HCT116 (cell line): ENCODE measurements around the gene DMD. TPM values are rescaled to one million over a fixed set of nuclear protein-coding genes. Genes with fewer than 3 reads are reported as not detected.

Experiments used
- ATAC-seq: fragments of 200-7000 bp; cut with Tn5 transposase; 2 replicates; pipeline ENCODE4 v1.9.1; 2020; ENCODE audit warnings: mild to moderate bottlenecking, moderate library complexity
- BruUV-seq: library from RNA; stranded (reverse); fragments of 400-500 nt; replicated peaks from 2 replicates; lab custom pipeline; 2021; lab: Mats Ljungman, UMichigan
- CTCF ChIA-PET: fragments of 300-600 bp; sonication (Branson Sonifier 250); formaldehyde crosslinking; loops from one replicate; lab custom pipeline; 2021; ENCODE audit warnings: antibody characterized with exemption; lab: Charles Lee
- POLR2A ChIA-PET: fragments of 300-600, 350-600 bp; sonication (Branson Sonifier 250); formaldehyde crosslinking; loops from one replicate; lab custom pipeline; 2021; ENCODE audit warnings: antibody characterized with exemption; lab: Charles Lee
- RAD21 ChIA-PET, 2 experiments: fragments of 300-600 bp; sonication (Branson Sonifier 250); formaldehyde crosslinking; loops; one replicate each; lab custom pipeline; 2023; ENCODE audit warnings: low total read pairs in 2 of 2; ENCODE audit not compliant: uncharacterized antibody in 2 of 2, unreplicated experiment in 2 of 2, low non-redundant PET in 1 of 2; lab: Charles Lee
- DNase-seq: peaks from one replicate; pipeline ENCODE4 v3.0.0-alpha.2; 2010; ENCODE audit warnings: low read depth, low spot score
- H2AFZ ChIP-seq: fragments of 200-600 bp; shearing (Covaris generic), sonication (generic); 2 replicates; pipeline ENCODE4 v1.6.1; 2017; ENCODE audit warnings: low read depth, mixed run types, mixed read lengths, antibody characterized with exemption, low read length; ENCODE audit not compliant: poor library complexity, severe bottlenecking
- H3K27ac ChIP-seq: 2 replicates; pipeline ENCODE4 v1.5.1; 2012; ENCODE audit warnings: low read depth, low read length
- H3K27me3 ChIP-seq: fragments of 200-600 bp; sonication (generic); 2 replicates; pipeline ENCODE4 v1.6.1; 2016; ENCODE audit warnings: mixed run types, low read length, mixed read lengths; ENCODE audit not compliant: insufficient read depth
- H3K36me3 ChIP-seq, 2 experiments: fragments of 200-500 bp in 1 of 2; fragments of 200-600 bp in 1 of 2; sonication (Bioruptor generic) in 1 of 2; sonication (generic) in 1 of 2; 2 replicates each; pipeline versions ENCODE4 v1.5.1 to v1.6.1; 2014 to 2016; ENCODE audit warnings: low read length in 2 of 2, inconsistent platforms in 1 of 2, mixed read lengths in 1 of 2, mixed run types in 1 of 2; ENCODE audit not compliant: insufficient read depth in 2 of 2, control insufficient read depth in 1 of 2
- H3K4me1 ChIP-seq, 2 experiments: fragments of 200-600 bp in 1 of 2; sonication (generic) in 1 of 2; 2 replicates each; pipeline versions ENCODE4 v1.5.1 to v1.6.1; 2012 to 2017; ENCODE audit warnings: low read length in 2 of 2, inconsistent platforms in 1 of 2, mild to moderate bottlenecking in 1 of 2, mixed read lengths in 1 of 2, mixed run types in 1 of 2, moderate library complexity in 1 of 2; ENCODE audit not compliant: insufficient read depth in 2 of 2, control insufficient read depth in 1 of 2
- H3K4me2 ChIP-seq: fragments of 200-600 bp; sonication (generic); 2 replicates; pipeline ENCODE4 v1.6.1; 2017; ENCODE audit warnings: mixed run types, low read length, mixed read lengths
- H3K4me3 ChIP-seq, 2 experiments: fragments of 200-600 bp in 1 of 2; sonication (generic) in 1 of 2; replicated peaks in 1 of 2; 2 replicates each; pipeline ENCODE4 v1.5.1; 2011 to 2016; ENCODE audit warnings: low read length in 2 of 2, control low read depth in 1 of 2, low read depth in 1 of 2, mild to moderate bottlenecking in 1 of 2, mixed read lengths in 1 of 2, mixed run types in 1 of 2
- H3K79me2 ChIP-seq: fragments of 200-600 bp; sonication (generic); 2 replicates; pipeline ENCODE4 v1.6.1; 2017; ENCODE audit warnings: mild to moderate bottlenecking, mixed run types, low read length, moderate library complexity, mixed read lengths; ENCODE audit not compliant: insufficient read depth
- H3K9ac ChIP-seq: fragments of 200-600 bp; sonication (generic); 2 replicates; pipeline ENCODE4 v1.6.1; 2016; ENCODE audit warnings: low read length, mixed read lengths
- H3K9me2 ChIP-seq: fragments of 200-600 bp; sonication (generic), shearing (Covaris generic); 2 replicates; pipeline ENCODE4 v1.6.1; 2017; ENCODE audit warnings: mixed run types, mild to moderate bottlenecking, moderate library complexity; ENCODE audit not compliant: insufficient read depth
- H3K9me3 ChIP-seq, 2 experiments: fragments of 200-500 bp in 1 of 2; fragments of 200-600 bp in 1 of 2; sonication (Bioruptor generic) in 1 of 2; sonication (generic) in 1 of 2; 2 replicates each; pipeline ENCODE4 v1.6.1; 2014 to 2017; ENCODE audit warnings: low read length in 2 of 2, mixed read lengths in 2 of 2, inconsistent platforms in 1 of 2, low read depth in 1 of 2, mild to moderate bottlenecking in 1 of 2, mixed run types in 1 of 2, moderate library complexity in 1 of 2; ENCODE audit not compliant: control insufficient read depth in 1 of 2, insufficient read depth in 1 of 2
- H4K20me1 ChIP-seq: fragments of 200-600 bp; sonication (generic), shearing (Covaris generic); 2 replicates; pipeline ENCODE4 v1.6.1; 2017; ENCODE audit warnings: mixed run types, mild to moderate bottlenecking, moderate library complexity; ENCODE audit not compliant: insufficient read depth
- ATF3 ChIP-seq: IDR thresholded peaks from 2 replicates; pipeline ENCODE4 v1.6.1; 2012
- CBX3 ChIP-seq: IDR thresholded peaks from 2 replicates; pipeline ENCODE4 v1.6.1; 2012; ENCODE audit warnings: low read depth
- CEBPB ChIP-seq: IDR thresholded peaks from 2 replicates; pipeline ENCODE4 v1.6.1; 2012; ENCODE audit warnings: low read depth
- CTCF ChIP-seq, 3 experiments: fragments of 200-600 bp in 1 of 3; sonication (generic) in 1 of 3; IDR thresholded peaks in 2 of 3; conservative IDR thresholded peaks in 1 of 3; 2 replicates each; pipeline ENCODE4 v1.5.1; 2012 to 2017; ENCODE audit warnings: low read depth in 2 of 3, low read length in 2 of 3, antibody characterized with exemption in 1 of 3, borderline replicate concordance in 1 of 3, control low read depth in 1 of 3, mild to moderate bottlenecking in 1 of 3, mixed read lengths in 1 of 3, mixed run types in 1 of 3, moderate library complexity in 1 of 3; ENCODE audit not compliant: insufficient read depth in 1 of 3
- EGR1 ChIP-seq: IDR thresholded peaks from 2 replicates; pipeline ENCODE4 v1.6.1; 2012; ENCODE audit warnings: low read depth
- ELF1 ChIP-seq: IDR thresholded peaks from 2 replicates; pipeline ENCODE4 v1.6.1; 2012; ENCODE audit warnings: low read depth, borderline replicate concordance
- EZH2 ChIP-seq: fragments of 200-600 bp; sonication (generic); IDR thresholded peaks from 2 replicates; pipeline ENCODE4 v1.6.1; 2017; ENCODE audit warnings: antibody characterized with exemption, mixed run types
- EZH2phosphoT487 ChIP-seq: fragments of 200-600 bp; IDR thresholded peaks from 2 replicates; pipeline ENCODE4 v1.6.1; 2018; ENCODE audit warnings: antibody characterized with exemption, borderline replicate concordance
- FOSL1 ChIP-seq: IDR thresholded peaks from 2 replicates; pipeline ENCODE4 v1.6.1; 2012; ENCODE audit warnings: low read depth
- MAX ChIP-seq: IDR thresholded peaks from 2 replicates; pipeline ENCODE4 v1.6.1; 2012
- POLR2A ChIP-seq: IDR thresholded peaks from 2 replicates; pipeline ENCODE4 v1.7.0; 2011; ENCODE audit warnings: borderline replicate concordance; ENCODE audit not compliant: insufficient read depth, insufficient read length; ENCODE audit errors: extremely low read depth
- RAD21 ChIP-seq: IDR thresholded peaks from 2 replicates; pipeline ENCODE4 v1.6.1; 2012; ENCODE audit warnings: low read depth, mild to moderate bottlenecking
- REST ChIP-seq: IDR thresholded peaks from 2 replicates; pipeline ENCODE4 v1.6.1; 2012; ENCODE audit warnings: low read depth
- SIN3A ChIP-seq: IDR thresholded peaks from 2 replicates; pipeline ENCODE4 v1.6.1; 2012; ENCODE audit warnings: low read depth
- SRF ChIP-seq: IDR thresholded peaks from 2 replicates; pipeline ENCODE4 v1.6.1; 2012; ENCODE audit warnings: low read depth
- TCF7L2 ChIP-seq: IDR thresholded peaks from 2 replicates; pipeline ENCODE4 v1.7.0; 2011; ENCODE audit warnings: borderline replicate concordance, inconsistent platforms; ENCODE audit not compliant: insufficient read depth, insufficient read length; ENCODE audit errors: extremely low read depth
- YY1 ChIP-seq: IDR thresholded peaks from 2 replicates; pipeline ENCODE4 v1.6.1; 2011; ENCODE audit warnings: low read length, low read depth, moderate library complexity, mild to moderate bottlenecking; ENCODE audit not compliant: insufficient replicate concordance; ENCODE audit errors: extremely low read depth
- ZFX ChIP-seq: fragments of 450-650 bp; IDR thresholded peaks from 2 replicates; pipeline ENCODE4 v1.6.1; 2017
- ZNF274 ChIP-seq: fragments of 200-500 bp; sonication (Bioruptor generic); IDR thresholded peaks from 2 replicates; pipeline ENCODE4 v1.6.1; 2014; ENCODE audit warnings: mild to moderate bottlenecking, low read depth, low read length, inconsistent platforms
- intact Hi-C: fragments of 100-400 bp; cut with micrococcal nuclease; formaldehyde crosslinking; loops from 2 replicates; pipeline ENCODE4 v1.10.0; 2022
- total RNA-seq: library from RNA; stranded (reverse); gene quantifications from one replicate; pipeline ENCODE4 v1.2.1, GENCODE V29; 2021; ENCODE audit not compliant: unreplicated experiment

DMD gene
- total RNA-seq, 1 experiment from 2014 or later, result 0.05 TPM

GRCh38 chrX:31301203-31301602 is 1910.1 kb downstream of the DMD start:
- Histone ChIP-seq H3K4me3 (no peak overlapping the region), H3K9ac (no peak overlapping the region), H3K79me2 (no peaks in the 10 kb centered on the region), H3K4me1 (no peaks in the 10 kb centered on the region), H2AFZ (no peak overlapping the region), H3K9me3 (no peaks in the 10 kb centered on the region), H3K36me3 (no peaks in the 10 kb centered on the region), H3K27me3 (no peaks in the 10 kb centered on the region), H3K4me2 (no peak overlapping the region), H4K20me1 (no peaks in the 10 kb centered on the region), H3K9me2 (no peaks in the 10 kb centered on the region), H3K27ac (no peak overlapping the region)
- no peak for DNase-seq
- TF ChIP-seq EZH2 (no peak), EZH2phosphoT487 (no peak), ATF3 (no peak), MAX (no peak), POLR2A (no peak), ZNF274 (no peak), SRF (no peak), ZFX (no peak), SIN3A (no peak), CEBPB (no peak), EGR1 (no peak), FOSL1 (no peak), CBX3 (no peak), YY1 (no peak), TCF7L2 (no peak), ELF1 (no peak), RAD21 (no peak), CTCF (IDR thresholded peaks at IDR 0.05 in 2 of 3, conservative IDR thresholded peaks at IDR 0.05 in 1 of 3; ENCODE audit: borderline replicate concordance in 1 of 3, insufficient read depth in 1 of 3, low read depth in 2 of 3, low read length in 2 of 3) (no peak), REST (no peak)
- BruUV-seq, result no TSS peak
- ChIA-PET RAD21 (no interaction called here), POLR2A (no interaction called here), CTCF (no interaction called here)
- intact Hi-C loops, result no loop called here
- ATAC-seq, result no peak
